Activated T-helper 2 cell treated with anti-CD3 and anti-CD28 coated beads, Interferon-gamma antibody, Interleukin-2, Interleukin-4, amounts not matched to agents 10 μg/mL and 5 μg/mL and 100 μg/mL, durations not matched to agents 14 hours and 24 hours and 36 hours (primary cell): ENCODE results near the gene KLF7. TPM values are rescaled to one million over a fixed set of nuclear protein-coding genes. Genes with fewer than 3 reads are reported as not detected.

Source experiments
- DNase-seq: peaks from one replicate; pipeline ENCODE4 v3.0.0; 2021; ENCODE audit warnings: low spot score
- H3K27ac Mint-ChIP-seq: one replicate; pipeline ENCODE4 v1.8.0; 2021; ENCODE audit warnings: mixed read lengths
- H3K27me3 Mint-ChIP-seq: one replicate; pipeline ENCODE4 v1.8.0; 2021; ENCODE audit warnings: low read depth, mixed read lengths
- H3K36me3 Mint-ChIP-seq: one replicate; pipeline ENCODE4 v1.8.0; 2021; ENCODE audit warnings: low read depth, mixed read lengths
- H3K4me1 Mint-ChIP-seq: one replicate; pipeline ENCODE4 v1.8.0; 2021; ENCODE audit warnings: low read depth, mixed read lengths
- H3K4me3 Mint-ChIP-seq: one replicate; pipeline ENCODE4 v1.8.0; 2021; ENCODE audit warnings: low read depth, mild to moderate bottlenecking, moderate library complexity, mixed read lengths
- H3K9me3 Mint-ChIP-seq: one replicate; pipeline ENCODE4 v1.8.0; 2021; ENCODE audit warnings: mixed read lengths
- intact Hi-C: fragments of 100-400 bp; cut with micrococcal nuclease; formaldehyde crosslinking; loops from one replicate; pipeline ENCODE4 v1.15.1; 2023
- total RNA-seq: library from RNA; stranded (reverse); gene quantifications from 2 replicates; pipeline ENCODE4 v1.2.3, GENCODE V29; 2022

Gene KLF7
- total RNA-seq, 1 donor from 2014 or later = 19.3 TPM

- Mint-ChIP-seq H3K4me3 (no peak overlapping the region), H3K9me3 (peaks cover 7% of the 10 kb centered on the region), H3K27ac (no peak overlapping the region), H3K27me3 (no peaks in the 10 kb centered on the region), H3K36me3 (peaks cover 64% of the 10 kb centered on the region), H3K4me1 (peaks cover 57% of the 10 kb centered on the region)
- intact Hi-C loops = no loop called here
- no peak for DNase-seq
Observed at GRCh38 chr2:207126724-207127308, 38.9 kb downstream of the KLF7 start.

GRCh38 chr2:207123776-207124391 is 41.9 kb downstream of the KLF7 start:
- peaks cover 60% of the 10 kb centered on the region for H3K36me3 Mint-ChIP-seq
- peaks cover 50% of the 10 kb centered on the region for H3K4me1 Mint-ChIP-seq
- DNase-seq = no peak
- H3K9me3 Mint-ChIP-seq = peaks cover 7% of the 10 kb centered on the region
- intact Hi-C loops = loop anchor here (1.0 to 5.0 kb wide), 3 partner anchors 39 to 117 kb away; no protein-coding TSS in a partner anchor
- no peaks in the 10 kb centered on the region for H3K27me3 Mint-ChIP-seq
- H3K27ac Mint-ChIP-seq = peak overlapping the region; percentile 75
- H3K4me3 Mint-ChIP-seq = no peak overlapping the region

DNA sequence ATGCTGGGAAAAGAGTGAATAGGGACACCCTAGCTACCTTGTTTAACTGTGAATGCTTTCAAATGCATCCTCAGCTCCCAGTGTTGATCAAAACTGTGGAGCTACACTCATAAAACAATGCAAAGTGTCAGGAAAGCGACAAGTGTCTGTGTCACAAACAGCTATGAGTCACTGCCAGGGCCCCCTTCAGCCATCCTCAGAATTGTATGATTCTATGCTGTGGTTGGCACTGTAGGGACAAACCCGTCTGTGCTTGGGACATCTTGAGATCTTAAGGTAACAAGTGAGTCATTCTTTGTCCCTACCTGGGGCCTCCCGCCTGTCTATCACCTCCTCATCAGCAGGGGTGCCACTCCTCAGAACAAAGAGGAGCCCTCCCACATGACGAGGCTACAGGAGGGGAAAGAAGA is 42.4 kb downstream of the KLF7 start:
- no peak overlapping the region for H3K4me3 Mint-ChIP-seq
- peak overlapping the region; percentile 75 for H3K27ac Mint-ChIP-seq
- peaks cover 51% of the 10 kb centered on the region for H3K4me1 Mint-ChIP-seq
- H3K36me3 Mint-ChIP-seq = peaks cover 58% of the 10 kb centered on the region
- DNase-seq = no peak
- intact Hi-C loops = loop anchor here (1.0 to 5.0 kb wide), 3 partner anchors 40 to 117 kb away; no protein-coding TSS in a partner anchor
- H3K27me3 Mint-ChIP-seq = no peaks in the 10 kb centered on the region
- H3K9me3 Mint-ChIP-seq = peaks cover 7% of the 10 kb centered on the region

GRCh38 chr2:207122651-207123334 is 43.0 kb downstream of the KLF7 start:
- intact Hi-C loops = loop anchor here (1.0 to 5.0 kb wide), 3 partner anchors 41 to 118 kb away; no protein-coding TSS in a partner anchor
- H3K4me3 Mint-ChIP-seq = no peak overlapping the region
- peaks cover 1% of the 10 kb centered on the region for H3K9me3 Mint-ChIP-seq
- peak overlapping the region; percentile 75 for H3K27ac Mint-ChIP-seq
- DNase-seq = no peak
- H3K4me1 Mint-ChIP-seq = peaks cover 51% of the 10 kb centered on the region
- peaks cover 53% of the 10 kb centered on the region for H3K36me3 Mint-ChIP-seq
- no peaks in the 10 kb centered on the region for H3K27me3 Mint-ChIP-seq

DNA sequence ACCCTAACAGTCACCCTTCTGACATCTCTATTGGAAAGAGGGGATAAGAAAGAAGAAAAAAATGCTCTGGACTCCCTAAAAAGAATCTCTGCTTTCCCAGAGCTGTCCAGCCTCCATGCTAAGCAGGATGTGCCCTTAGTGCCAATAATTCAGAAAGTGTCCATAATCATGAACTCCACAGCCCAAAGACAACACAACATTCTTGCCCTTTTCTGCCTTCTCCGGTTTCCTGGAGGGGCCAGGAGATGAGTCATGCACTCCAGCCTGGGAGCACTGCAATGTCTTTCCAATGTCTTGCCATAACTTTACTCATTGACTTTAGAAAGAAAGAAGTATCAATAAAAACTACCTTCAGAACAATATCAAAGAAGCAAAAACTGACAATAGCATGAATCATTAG is 44.0 kb downstream of the KLF7 start:
- H3K9me3 Mint-ChIP-seq = no peaks in the 10 kb centered on the region
- H3K36me3 Mint-ChIP-seq = peaks cover 47% of the 10 kb centered on the region
- H3K27me3 Mint-ChIP-seq = no peaks in the 10 kb centered on the region
- no peak overlapping the region for H3K27ac Mint-ChIP-seq
- no peak overlapping the region for H3K4me3 Mint-ChIP-seq
- no peak for DNase-seq
- peaks cover 46% of the 10 kb centered on the region for H3K4me1 Mint-ChIP-seq
- intact Hi-C loops = loop anchor here (2.0 to 5.0 kb wide), 2 partner anchors 49 to 119 kb away; no protein-coding TSS in a partner anchor

GRCh38 chr2:207119048-207119447 is 46.7 kb downstream of the KLF7 start:
- Mint-ChIP-seq H3K27ac (no peak overlapping the region), H3K36me3 (peaks cover 34% of the 10 kb centered on the region), H3K4me1 (peaks cover 24% of the 10 kb centered on the region), H3K27me3 (no peaks in the 10 kb centered on the region), H3K9me3 (no peaks in the 10 kb centered on the region), H3K4me3 (no peak overlapping the region)
- intact Hi-C loops = no loop called here
- no peak for DNase-seq

GRCh38 chr2:207117668-207118067 is 48.1 kb downstream of the KLF7 start:
- Mint-ChIP-seq H3K27ac (no peak overlapping the region), H3K27me3 (no peaks in the 10 kb centered on the region), H3K4me1 (peaks cover 13% of the 10 kb centered on the region), H3K36me3 (peaks cover 20% of the 10 kb centered on the region), H3K4me3 (no peak overlapping the region), H3K9me3 (no peaks in the 10 kb centered on the region)
- DNase-seq = no peak
- intact Hi-C loops = no loop called here

- no peak overlapping the region for H3K4me3 Mint-ChIP-seq
- no peak for DNase-seq
- no peaks in the 10 kb centered on the region for H3K9me3 Mint-ChIP-seq
- H3K27me3 Mint-ChIP-seq = no peaks in the 10 kb centered on the region
- no peak overlapping the region for H3K27ac Mint-ChIP-seq
- peaks cover 5% of the 10 kb centered on the region for H3K4me1 Mint-ChIP-seq
- intact Hi-C loops = no loop called here
- peaks cover 6% of the 10 kb centered on the region for H3K36me3 Mint-ChIP-seq
Observed at GRCh38 chr2:207115715-207116364, 49.9 kb downstream of the KLF7 start.

DNA sequence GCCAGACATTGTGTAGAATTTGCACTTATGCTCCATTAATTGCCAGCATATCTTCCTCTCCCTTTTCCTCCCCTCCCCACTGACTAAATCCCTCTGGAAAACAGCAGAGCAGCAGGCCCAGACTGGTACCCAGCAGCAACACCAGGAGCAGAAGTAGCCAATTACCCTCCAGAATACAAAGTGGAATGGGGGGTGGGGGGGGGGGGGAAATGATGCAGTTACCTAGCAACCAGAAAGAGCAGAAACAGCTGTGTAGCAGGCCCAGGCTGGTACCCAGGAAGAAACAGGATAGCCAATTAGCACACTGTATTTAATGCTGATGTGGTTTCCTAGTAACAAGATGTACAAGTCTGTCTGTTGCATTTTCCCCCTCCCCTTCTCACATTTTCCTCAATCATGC is 52.3 kb downstream of the KLF7 start:
- peaks cover 4% of the 10 kb centered on the region for H3K36me3 Mint-ChIP-seq
- DNase-seq = no peak
- H3K9me3 Mint-ChIP-seq = no peaks in the 10 kb centered on the region
- peaks cover 10% of the 10 kb centered on the region for H3K4me1 Mint-ChIP-seq
- no peaks in the 10 kb centered on the region for H3K27me3 Mint-ChIP-seq
- no peak overlapping the region for H3K4me3 Mint-ChIP-seq
- no peak overlapping the region for H3K27ac Mint-ChIP-seq
- intact Hi-C loops = no loop called here

- Mint-ChIP-seq H3K4me3 (no peak overlapping the region), H3K27me3 (no peaks in the 10 kb centered on the region), H3K4me1 (peaks cover 10% of the 10 kb centered on the region), H3K27ac (no peak overlapping the region), H3K36me3 (peaks cover 8% of the 10 kb centered on the region), H3K9me3 (no peaks in the 10 kb centered on the region)
- no peak for DNase-seq
- intact Hi-C loops = no loop called here
Observed at GRCh38 chr2:207112785-207113184, 53.0 kb downstream of the KLF7 start.

GRCh38 chr2:207112383-207112782 is 53.4 kb downstream of the KLF7 start:
- Mint-ChIP-seq H3K36me3 (peaks cover 11% of the 10 kb centered on the region), H3K9me3 (no peaks in the 10 kb centered on the region), H3K4me1 (peaks cover 10% of the 10 kb centered on the region), H3K27me3 (no peaks in the 10 kb centered on the region), H3K27ac (no peak overlapping the region), H3K4me3 (no peak overlapping the region)
- no peak for DNase-seq
- intact Hi-C loops = no loop called here

- H3K4me3 Mint-ChIP-seq = no peak overlapping the region
- no peaks in the 10 kb centered on the region for H3K9me3 Mint-ChIP-seq
- H3K27ac Mint-ChIP-seq = no peak overlapping the region
- H3K27me3 Mint-ChIP-seq = no peaks in the 10 kb centered on the region
- peaks cover 14% of the 10 kb centered on the region for H3K36me3 Mint-ChIP-seq
- no peak for DNase-seq
- H3K4me1 Mint-ChIP-seq = peaks cover 10% of the 10 kb centered on the region
- intact Hi-C loops = no loop called here
Observed at GRCh38 chr2:207111757-207112156, 54.0 kb downstream of the KLF7 start.

GRCh38 chr2:207110715-207111114 is 55.0 kb downstream of the KLF7 start:
- peaks cover 22% of the 10 kb centered on the region for H3K36me3 Mint-ChIP-seq
- peaks cover 10% of the 10 kb centered on the region for H3K4me1 Mint-ChIP-seq
- H3K27me3 Mint-ChIP-seq = no peaks in the 10 kb centered on the region
- DNase-seq = no peak
- H3K4me3 Mint-ChIP-seq = no peak overlapping the region
- H3K9me3 Mint-ChIP-seq = no peaks in the 10 kb centered on the region
- H3K27ac Mint-ChIP-seq = no peak overlapping the region
- intact Hi-C loops = no loop called here
